ENCODE results near the gene CLSTN3.

Gene CLSTN3

DNA sequence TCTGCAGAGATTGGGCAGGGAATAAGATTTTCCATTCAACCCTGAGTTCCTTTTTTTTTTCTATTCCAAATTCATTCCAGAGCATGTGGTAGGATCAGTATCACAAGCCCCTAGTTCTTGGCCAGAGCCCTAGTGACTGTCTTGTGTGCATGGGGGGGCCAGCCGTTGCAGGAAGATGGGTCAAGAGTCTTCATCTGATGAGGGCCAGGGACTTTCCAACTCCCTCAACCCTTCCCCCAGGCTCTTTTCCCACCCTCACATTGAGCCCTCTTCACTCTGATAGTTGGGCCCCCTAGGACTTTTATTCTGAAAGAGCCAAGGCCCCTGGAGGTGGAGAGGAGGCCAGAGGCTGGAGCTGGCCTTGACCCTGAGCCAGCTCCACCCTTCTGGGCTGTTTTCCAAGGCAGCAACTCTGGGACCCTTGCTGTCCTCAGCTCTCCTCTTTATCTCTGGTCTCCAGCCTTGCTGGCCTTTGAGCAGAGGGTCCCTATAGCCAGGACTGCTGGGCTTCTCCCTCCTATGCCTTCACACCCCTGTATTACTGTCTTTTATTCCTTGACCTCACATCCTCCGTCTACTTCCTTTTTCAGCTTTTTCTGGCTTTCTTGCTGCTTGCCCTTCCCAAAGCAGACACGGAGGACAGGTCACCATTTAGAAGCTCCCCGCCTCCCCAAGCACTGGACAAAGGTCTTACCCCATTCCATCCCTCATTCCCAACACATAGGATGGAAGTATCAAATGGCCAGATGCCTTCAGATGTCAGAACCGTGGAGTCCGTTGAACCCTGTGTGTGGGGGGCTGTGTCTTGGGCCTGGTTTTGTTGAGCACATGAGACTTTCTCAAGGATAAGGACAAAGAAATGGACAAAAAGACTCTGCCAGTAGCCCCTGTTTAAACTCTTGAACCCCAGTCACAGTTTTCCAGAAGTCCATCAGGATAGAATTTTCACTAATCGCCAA is 7.1 kb upstream of the CLSTN3 start:
- no peak for DNase-seq
- in situ Hi-C loops (cut with MboI; ENCODE audit: low pct_unique_long_range_greater_than_20kb, low sequenced_read_pairs): no loop called here

GRCh38 chr12:7123806-7124522 is 6.2 kb upstream of the CLSTN3 start:
- no peak for DNase-seq
- in situ Hi-C loops (cut with MboI; ENCODE audit: low pct_unique_long_range_greater_than_20kb, low sequenced_read_pairs): no loop called here

DNA sequence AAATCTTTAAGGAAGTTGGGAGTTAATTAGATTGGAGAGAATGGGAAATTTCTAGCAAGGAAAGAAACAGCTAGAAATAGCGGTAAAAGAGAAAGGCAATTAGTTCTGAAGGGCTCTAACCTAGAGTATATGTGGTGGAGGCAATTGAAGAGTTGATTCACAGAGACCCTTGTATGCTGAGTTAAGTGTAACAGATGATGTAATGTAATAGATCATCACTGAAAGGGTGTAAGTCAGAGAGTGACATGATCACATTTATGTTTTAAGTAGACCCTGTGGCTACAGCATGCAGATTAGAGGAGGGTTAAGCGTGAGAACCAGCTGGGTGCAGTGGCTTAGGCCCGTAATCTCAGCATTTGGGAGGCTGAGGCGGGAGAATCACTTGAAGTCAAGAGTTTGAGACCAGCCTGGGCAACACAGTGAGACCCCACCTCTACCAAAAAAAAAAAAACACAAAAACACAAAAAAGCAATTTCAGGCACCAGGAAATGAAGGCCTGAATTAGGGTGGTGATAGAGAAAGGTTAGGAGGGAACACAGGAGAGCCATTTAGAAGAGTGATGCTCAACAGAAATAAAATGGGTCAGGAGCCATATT is 4.4 kb upstream of the CLSTN3 start:
- in situ Hi-C loops (cut with MboI; ENCODE audit: low pct_unique_long_range_greater_than_20kb, low sequenced_read_pairs): no loop called here
- no peak for DNase-seq

DNA sequence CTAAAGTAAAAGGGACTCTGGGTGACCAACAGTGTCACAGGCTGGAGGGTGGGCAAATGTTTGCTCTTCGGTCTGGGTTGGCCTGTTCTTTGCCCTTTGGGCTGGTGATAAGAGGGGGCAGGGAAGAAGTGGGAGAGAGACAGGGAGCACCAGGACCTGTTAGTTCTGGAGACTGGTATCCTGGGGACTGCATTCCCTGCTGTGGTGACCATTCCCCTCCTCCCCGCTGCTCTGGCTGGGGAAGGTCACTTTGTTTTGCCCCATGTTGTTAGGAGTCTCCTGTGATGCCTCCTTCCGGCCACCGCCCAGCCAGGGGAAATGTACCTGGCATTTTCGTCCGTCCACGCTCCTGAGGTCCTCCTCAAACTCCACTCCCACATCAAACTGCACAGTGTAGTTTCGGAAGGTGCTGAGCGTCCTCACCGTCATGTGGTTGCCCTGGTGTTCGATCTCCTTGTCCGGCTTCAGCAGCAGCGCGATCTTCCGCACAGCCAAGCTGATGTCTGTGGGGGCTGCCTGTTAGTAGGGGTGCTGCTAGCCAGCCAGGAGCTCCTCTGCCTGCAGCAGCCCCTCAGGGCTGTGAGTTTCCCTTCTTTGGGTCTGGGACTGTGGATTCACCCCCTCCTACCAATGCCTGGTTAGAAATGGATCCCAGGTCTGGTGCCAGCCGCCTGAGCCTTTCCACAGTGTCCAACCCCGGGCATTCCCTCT is 2.1 kb upstream of the CLSTN3 start:
- in situ Hi-C loops (cut with MboI; ENCODE audit: low pct_unique_long_range_greater_than_20kb, low sequenced_read_pairs): no loop called here
- DNase-seq: no peak

DNA sequence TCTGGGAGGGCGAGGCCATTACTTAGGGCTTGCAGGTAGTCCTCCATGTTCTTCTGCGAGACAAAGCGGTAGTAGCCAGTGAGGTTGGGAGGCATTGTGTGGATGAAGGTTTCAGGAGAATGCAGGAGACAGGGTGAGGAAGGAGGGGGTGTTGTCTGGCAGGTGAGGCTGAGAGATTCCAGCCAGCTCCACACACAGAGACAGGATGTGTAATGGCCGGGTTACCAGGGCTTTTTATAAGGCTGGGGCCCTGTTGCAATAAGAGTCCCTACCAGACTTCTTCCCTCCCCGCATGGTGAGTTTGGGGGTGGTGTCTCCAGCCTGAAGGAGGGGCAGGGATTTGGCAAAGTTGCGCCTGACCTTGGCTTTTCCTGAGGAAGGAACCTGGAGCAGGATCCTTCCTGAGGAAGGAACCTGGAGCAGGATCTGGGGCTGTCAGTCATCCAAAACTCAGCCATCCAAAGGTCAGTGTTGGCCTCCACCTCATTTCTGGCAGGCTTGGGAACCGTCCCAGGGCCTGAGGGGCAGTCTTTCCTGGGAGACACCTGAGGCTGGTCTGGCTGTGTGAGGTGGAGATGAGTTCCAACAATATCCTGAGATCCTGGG is 1.4 kb upstream of the CLSTN3 start, which contains the start of gene RBP5:
Gene RBP5, minus strand, starts transcription at position 209 of the 606 bp plus-strand sequence. Its CDS starts 114 bp downstream, at position 95.
- DNase-seq: no peak
- in situ Hi-C loops (cut with MboI; ENCODE audit: low pct_unique_long_range_greater_than_20kb, low sequenced_read_pairs): no loop called here

- DNase-seq: no peak
- in situ Hi-C loops (cut with MboI; ENCODE audit: low pct_unique_long_range_greater_than_20kb, low sequenced_read_pairs): no loop called here
Measured at GRCh38 chr12:7129287-7129871, 792 bp upstream of the CLSTN3 start.

GRCh38 chr12:7130701-7131501 is 730 bp downstream of the CLSTN3 start:
- in situ Hi-C loops (cut with MboI; ENCODE audit: low pct_unique_long_range_greater_than_20kb, low sequenced_read_pairs): no loop called here
- peak; percentile 54 for DNase-seq

GRCh38 chr12:7131502-7131866 is 1.3 kb downstream of the CLSTN3 start:
- in situ Hi-C loops (cut with MboI; ENCODE audit: low pct_unique_long_range_greater_than_20kb, low sequenced_read_pairs): no loop called here

DNA sequence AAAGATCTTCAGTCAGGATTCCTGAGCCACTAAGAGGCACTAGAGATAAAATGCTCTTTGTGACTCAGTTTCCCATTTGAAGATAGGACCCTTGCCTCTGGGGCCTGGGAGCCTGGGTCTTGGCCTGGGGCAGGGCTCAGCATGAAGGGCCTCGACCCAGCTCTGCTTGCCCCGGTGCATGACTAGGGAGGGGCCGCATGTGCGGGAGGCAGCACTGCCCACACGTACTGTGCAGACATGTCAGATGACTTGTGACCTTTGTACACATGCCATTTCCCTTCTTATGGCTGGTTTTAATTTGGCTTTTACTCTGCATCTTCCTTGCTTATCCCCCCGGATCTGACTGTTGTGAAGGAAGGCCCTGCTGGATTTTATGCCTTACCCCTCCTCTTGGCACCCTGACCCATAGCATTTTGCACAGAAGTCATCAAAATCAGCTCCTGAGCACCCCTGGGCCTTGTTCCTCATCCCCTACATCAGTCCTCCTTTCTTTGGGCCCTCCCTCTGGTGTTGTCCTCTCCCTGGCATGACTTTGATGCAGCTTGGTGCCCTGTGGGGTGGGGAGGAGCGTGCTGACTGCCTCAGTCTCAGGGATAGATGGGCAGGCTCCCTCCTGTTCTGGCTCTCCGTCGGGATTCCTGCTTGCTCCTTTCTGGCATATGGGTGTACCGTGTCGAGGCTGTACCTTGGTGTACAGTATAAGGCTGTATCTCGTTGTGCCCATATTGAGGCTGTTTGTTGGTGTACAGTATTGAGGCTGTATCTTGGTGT is 4.4 kb downstream of the CLSTN3 start:
- in situ Hi-C loops (cut with MboI; ENCODE audit: low pct_unique_long_range_greater_than_20kb, low sequenced_read_pairs): no loop called here
- no peak for DNase-seq

More at GRCh38 chr12:7131502-7131866, 1.3 kb downstream of the CLSTN3 start:
- DNase-seq: peak; percentile 80

- DNase-seq: no peak
- in situ Hi-C loops (cut with MboI; ENCODE audit: low pct_unique_long_range_greater_than_20kb, low sequenced_read_pairs): no loop called here
Measured at GRCh38 chr12:7136071-7136470, 5.9 kb downstream of the CLSTN3 start.

DNA sequence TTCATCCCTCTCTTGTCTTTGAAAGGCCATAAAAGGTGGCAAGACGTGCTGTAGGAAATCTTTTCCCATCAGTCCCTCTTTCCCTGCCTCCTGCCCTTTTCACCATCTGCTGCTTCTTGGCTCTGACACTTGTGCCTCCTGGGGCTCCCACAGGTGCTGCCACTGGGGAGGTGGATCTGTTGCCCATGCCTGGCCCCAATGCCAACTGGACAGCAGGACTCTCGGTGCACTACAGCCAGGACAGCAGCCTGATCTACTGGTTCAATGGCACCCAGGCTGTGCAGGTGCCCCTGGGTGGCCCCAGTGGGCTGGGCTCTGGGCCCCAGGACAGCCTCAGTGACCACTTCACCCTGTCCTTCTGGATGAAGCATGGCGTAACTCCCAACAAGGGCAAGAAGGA is 6.5 kb downstream of the CLSTN3 start:
- DNase-seq: no peak
- in situ Hi-C loops (cut with MboI; ENCODE audit: low pct_unique_long_range_greater_than_20kb, low sequenced_read_pairs): no loop called here

- in situ Hi-C loops (cut with MboI; ENCODE audit: low pct_unique_long_range_greater_than_20kb, low sequenced_read_pairs): no loop called here
- no peak for DNase-seq
Measured at GRCh38 chr12:7137908-7138307, 7.7 kb downstream of the CLSTN3 start.

DNA sequence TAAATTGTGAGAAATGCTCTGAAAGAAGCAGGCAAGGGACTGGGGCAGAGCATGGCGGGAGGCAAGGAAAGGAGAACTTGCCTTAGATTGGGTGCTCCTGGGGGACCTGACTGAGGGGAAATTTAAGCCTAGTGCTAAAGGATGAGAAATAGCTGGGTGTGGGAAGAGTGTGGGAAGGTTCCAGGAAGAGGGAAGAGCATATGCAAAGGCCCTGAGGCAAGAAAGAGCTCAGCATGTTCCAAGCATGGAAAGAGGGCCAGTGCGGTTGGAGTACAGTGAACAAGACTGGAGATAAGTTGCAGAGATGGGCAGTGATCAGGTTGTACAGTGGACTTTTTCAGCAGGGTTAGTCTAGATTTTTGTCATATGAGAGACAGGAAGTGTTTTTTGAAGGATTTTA is 9.0 kb downstream of the CLSTN3 start:
- no peak for DNase-seq
- in situ Hi-C loops (cut with MboI; ENCODE audit: low pct_unique_long_range_greater_than_20kb, low sequenced_read_pairs): no loop called here

DNA sequence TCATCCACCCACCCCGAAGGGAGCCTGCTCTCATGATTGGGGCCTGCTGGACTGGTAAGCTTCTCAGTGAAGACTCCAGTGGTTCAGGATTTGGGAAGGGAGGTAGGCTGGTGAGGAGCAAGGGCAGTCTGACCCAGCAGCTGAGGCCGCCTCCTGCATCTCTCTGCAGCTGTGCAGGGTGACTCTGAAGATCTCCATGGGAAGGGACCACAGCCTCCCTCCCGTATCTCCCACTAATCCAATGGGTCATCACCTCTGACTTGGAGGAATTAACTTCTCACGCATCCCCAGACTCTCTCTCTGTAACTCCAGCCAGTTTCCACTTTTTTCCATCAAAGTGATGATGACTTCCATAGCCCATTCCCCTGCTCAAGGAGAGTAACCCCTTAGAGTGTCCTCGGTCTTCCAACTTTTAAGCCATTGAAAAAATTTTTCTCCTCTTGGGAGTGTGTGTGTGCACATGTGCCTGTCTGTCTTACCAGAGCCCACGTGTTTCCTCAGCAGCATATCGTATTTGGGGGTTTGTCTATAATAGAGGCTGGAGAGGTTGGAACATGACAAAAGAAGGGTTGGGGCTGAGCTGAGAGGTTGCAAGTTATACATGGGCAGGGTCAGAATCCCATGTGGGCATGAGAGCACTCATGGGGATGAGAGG is 11.3 kb downstream of the CLSTN3 start:
- in situ Hi-C loops (cut with MboI; ENCODE audit: low pct_unique_long_range_greater_than_20kb, low sequenced_read_pairs): no loop called here
- DNase-seq: no peak

DNA sequence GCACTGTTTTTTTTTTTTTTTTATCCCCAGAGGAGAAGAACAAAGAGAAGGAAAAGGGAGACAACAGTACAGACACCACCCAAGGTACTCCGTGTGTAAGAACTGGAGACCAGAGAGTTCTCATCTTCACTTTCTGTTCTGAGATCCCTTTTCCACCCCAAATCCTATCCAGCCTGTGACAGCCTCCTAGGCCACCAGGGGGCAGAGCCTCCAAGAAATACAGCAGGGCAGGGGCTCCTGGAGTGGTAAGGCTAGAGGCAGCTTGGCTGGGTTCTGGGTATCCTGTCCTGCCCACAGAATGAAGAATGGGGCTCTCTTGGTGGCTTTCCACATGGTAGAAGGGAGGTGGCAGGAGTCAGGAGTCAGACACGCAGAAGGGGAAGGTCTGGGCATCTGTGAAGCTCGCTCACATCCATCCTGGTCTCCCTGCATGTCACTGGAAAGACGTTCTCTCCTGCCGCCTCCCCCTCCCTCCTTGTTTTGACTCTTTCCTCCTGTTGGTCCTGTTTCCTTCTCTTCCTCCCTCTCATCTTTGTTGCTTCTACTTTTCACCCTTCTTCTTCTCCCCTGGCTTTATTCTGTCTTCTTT is 12.0 kb downstream of the CLSTN3 start:
- DNase-seq: peak; percentile 72
- in situ Hi-C loops (cut with MboI; ENCODE audit: low pct_unique_long_range_greater_than_20kb, low sequenced_read_pairs): no loop called here

DNA sequence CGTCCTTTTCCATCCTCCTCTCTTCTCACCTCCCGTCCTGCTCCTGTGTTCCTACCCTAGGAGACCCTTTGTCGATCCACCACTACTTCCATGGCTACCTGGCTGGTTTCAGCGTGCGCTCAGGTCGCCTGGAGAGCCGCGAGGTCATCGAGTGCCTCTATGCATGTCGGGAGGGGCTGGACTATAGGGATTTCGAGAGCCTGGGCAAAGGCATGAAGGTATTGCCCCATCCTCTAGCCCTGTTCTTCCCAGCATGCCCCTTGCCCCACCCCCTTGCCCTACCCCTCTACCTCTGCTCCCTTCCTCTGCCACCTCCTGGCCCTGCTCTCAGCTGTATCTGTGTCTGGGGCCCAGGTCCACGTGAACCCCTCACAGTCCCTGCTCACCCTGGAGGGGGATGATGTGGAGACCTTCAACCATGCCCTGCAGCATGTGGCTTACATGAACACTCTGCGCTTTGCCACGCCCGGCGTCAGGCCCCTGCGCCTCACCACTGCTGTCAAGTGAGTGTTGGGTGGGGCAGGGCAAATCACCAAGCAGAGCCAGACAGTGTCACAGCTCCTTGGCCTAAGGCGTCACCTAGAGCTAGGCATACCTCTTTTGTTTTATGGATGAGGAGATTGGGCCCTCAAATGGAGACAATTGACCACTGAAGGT is 12.8 kb downstream of the CLSTN3 start:
- in situ Hi-C loops (cut with MboI; ENCODE audit: low pct_unique_long_range_greater_than_20kb, low sequenced_read_pairs): no loop called here
- no peak for DNase-seq

Measured in KBM-7 (cell line).